Midbrain (tissue), 1 donor: ENCODE data around the gene NFIA.

ENCODE experiments used
- DNase-seq: peaks from one replicate; lab custom pipeline; 2025; lab: John Stamatoyannopoulos, UW

NFIA gene

DNA sequence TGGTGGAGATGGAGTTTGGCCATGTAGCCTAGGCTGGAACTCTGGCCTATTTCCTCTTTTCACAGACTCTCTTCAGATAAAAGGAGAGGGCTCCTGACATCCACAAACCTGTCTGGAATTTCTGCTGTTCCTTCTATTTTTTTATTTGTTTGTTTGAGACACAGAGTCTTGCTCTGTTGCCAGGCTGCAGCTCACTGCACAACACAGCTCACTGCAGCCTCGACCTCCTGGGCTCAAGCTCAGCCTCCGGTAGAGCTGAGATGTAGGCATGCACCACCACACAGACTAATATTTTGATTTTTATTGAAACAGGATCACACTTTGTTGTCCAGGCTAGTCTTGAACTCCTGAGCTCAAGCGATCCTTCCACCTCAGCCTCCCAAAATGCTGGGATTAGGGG, 411.6 kb downstream of the NFIA start:
- DNase-seq: no peak

DNA sequence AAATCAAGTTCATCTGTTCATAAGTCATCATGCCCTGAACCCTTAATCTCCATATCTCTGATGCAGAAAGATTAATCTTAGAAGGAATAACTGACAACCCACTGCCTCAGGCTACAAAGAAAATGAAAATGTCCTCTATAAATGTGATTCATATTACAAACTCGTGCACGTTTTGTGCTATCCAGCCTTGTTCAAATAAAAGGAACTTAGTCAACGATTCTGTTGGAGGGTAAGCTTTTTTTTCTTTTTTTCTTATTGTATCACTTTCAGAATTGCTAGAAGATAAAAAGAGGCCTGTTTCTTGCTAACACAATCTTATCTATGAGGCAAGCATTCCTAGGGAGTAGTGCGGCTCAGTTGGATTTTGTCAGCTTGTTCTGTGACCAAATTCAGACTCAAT, 414.1 kb downstream of the NFIA start:
- no peak for DNase-seq

DNA sequence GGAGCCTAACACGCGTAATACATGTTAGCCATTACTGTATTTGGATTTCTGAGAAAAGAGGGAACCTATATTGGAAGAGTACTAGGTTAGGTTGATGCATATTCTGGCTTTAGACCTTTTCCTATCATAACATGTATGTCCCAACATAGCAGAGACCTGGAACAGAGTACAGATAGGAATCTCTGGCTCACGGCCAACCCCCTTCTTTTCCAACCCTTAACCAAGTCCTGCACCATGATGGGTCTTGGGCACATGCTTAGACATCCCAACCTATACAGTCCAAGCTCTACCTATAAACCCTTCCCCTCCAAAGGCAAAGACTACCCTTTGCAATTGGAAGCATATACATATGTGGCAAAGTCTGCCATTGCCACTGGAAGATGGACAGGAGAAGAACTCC, 414.7 kb downstream of the NFIA start:
- no peak for DNase-seq

DNA sequence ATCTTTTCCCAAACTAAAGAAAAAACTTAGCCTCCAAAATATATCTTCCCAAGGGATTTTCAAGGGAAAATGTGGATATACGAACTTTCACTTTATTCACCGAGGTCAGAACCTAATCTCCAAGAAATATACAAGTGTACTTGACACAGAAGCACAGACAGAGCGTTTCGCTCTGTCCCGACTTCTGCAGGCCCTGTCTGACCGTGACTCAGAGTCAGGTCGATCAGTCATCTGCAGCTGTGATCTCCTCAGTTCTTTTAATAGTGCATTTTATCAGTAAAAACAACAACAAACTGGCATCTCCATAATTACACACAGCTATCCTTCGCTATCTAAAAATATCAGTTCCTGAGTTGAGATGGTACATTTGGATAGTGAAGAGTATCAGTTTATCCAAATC, 416.0 kb downstream of the NFIA start:
- DNase-seq: no peak

DNA sequence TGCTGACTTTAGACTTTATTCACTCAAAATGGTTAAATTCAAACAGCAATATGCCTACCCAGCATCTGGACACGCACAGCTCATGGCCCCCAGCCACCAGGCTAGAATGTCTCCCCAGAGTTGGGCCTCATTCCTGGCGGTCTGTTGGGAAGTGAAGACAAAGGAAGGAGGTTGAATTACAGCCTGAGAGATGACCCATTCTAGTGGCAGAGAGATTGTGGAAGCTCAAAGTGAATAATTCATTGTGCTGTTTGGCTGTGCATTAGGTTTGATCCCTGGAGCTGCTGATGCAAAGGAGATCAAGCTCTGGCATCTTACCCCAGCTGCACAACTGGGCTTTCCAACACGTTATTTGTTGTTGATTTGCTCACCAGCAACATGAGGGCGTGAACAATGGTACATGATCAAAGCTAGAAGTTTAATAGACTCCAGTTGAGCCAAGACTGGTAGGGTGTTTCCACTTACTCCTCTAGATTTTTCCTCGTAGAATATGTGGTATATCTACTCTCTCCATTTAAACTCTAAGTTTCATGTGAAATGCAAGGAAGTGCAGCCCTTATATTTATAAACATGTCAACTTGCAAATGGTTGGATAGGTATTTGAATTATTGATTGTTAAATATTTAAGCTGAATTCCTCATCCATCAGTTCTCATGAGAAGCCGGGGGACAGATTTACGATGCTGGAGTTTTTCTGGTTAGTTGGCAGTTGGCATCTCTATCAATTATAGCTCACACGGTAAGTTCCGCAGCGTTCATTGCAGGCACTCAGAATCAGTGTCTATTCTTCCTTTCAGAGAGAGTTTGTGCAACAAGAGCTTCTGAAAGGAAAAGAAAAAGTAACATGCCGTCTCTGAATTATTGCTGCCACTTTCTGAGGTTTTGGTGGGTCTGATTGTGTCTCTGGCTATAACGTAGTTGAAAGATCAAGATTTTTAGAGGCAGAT, 419.9 kb downstream of the NFIA start:
- no peak for DNase-seq

DNA sequence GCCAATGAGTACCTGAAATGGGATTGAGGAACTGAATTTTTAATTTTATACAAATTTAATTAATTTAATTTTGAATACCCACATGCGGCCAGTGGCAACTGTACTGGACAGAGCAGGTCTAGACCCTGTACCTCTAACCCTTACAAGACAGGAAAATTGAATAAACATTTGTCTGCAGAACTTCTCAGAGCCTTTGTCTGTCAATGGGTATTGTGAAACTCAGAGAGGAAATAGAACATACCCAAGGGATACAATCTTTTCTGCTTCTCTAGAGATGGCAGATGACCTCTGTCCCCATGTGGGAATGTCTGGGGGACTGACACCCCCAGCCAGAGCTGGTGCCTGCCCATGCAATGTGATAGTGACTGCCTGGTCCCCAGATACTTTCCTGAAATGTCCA, 421.9 kb downstream of the NFIA start:
- DNase-seq: no peak

DNA sequence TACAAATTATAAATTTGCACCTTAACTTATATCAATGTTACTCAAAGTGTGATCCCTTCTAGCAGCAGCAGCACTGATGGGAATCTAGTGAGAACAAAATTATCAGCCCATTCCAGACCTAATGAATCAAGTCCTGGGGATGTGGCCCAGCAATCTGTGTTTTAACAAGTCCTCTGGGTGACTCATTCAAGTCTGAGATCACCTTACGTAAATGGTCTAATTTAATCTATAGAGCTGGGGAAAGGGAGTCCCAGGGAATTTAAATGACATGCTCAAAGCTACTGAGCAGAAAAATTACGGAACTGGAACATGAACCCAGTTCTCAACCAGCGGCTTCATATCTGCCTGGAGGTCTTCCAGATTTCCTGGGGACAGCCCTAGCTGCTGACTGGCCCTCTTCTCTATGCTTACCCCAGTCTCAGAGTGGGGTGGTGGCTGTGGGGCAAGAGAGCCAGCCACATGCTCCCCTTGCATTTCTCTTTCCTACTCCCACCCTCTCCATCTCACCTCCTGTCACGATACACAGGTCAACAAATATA, 422.6 kb downstream of the NFIA start:
- DNase-seq: no peak

DNA sequence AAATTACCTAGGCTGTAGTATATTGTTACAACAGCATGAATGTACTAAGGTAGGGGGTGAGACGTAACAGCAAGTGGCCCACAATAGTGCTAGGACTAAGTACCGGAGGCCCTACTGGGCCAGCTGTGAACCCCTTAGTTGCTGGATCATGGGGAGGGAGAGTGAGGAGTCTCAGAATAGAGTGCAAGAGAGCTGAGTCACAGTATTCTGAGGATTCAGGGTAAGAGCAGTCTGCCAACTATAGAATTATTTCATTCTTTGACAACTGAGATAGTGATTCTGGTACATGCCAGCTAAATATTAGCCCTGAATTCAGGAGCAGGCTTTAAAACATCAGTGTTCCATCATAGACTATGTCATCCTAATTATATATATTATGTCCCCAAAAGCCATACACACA, 423.9 kb downstream of the NFIA start:
- no peak for DNase-seq

DNA sequence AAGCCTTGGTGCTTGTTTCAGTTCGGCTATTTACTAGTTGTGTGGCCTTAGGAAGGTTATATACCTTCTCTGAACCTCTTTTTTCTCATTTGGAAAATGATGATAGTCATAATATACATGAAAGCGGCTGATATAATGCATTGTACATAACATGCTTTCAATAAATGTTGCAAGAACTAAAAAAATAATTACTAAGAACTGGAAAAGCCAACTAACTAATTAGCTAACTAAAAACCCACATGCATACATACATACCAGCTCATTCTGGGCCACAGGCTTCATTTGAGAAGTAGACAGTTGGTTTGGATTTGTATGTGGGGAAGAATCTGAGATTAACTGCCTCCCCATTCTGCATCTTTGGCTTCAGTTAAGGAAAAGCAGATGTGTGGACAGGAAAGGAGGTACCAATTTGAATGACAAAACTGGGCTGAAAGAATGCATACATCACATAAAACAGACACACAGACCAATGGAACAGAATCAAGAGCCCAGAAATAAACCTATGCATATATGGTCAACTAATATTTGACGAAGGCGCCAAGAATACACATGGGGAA, 424.7 kb downstream of the NFIA start:
- DNase-seq: no peak
